AG20443 (cell line): ENCODE results near the gene TMEM140.

Experiments
- DNase-seq: peaks from one replicate; pipeline ENCODE4 v3.0.0; 2012; ENCODE audit warnings: low spot score, mixed read lengths

TMEM140 gene

DNA sequence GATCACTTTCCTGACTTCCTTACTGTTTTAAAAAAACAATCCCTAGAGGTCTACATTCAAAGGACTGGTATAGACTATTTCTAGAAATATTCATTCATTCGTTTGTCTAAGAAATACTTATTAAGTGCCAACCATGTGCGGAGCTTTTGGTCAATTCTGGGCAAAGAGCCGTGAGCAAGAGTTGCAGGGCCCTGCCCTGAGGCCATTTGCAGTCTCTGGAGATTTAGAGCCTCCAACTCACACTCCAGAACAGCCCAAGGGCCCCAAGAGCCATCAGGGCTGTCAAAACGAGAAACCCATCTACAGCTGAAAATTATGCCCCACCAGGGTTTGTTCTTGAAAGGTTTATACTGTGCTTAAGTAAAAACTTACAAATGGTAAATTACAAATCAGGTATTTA, 47.3 kb downstream of the TMEM140 start:
- DNase-seq: no peak

DNA sequence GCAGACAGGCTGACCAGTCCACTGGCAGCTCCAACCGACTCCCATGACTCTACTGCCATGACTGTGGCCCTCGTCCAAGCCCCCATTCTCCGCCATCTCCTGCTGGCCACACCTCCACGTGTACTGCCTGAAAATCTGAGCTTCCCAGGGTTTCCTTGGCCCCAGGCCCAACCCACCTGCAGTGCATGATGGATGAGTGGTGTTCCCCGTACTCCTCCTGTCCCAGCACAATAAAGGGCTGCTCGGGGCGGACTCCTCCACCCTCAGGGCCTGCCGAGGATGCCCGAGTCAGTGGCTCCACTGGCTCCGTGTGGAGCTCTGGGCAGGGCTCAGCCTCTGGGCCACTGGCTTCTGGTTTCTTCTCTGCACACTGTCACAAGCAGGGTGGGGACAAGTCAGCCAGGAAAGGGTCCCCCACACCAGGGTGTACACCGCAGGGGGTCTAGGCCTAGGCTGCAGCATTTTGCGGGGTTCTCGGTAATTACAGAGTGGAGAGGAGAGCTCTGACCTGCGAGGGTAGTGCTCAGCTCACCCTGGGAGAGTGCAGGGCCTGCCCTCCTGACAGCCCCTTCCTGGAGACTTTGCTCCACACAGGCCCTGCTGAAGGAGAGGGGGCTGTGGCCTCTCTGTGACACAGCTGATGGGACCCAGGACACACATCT, 48.2 kb downstream of the TMEM140 start:
- DNase-seq: no peak

DNA sequence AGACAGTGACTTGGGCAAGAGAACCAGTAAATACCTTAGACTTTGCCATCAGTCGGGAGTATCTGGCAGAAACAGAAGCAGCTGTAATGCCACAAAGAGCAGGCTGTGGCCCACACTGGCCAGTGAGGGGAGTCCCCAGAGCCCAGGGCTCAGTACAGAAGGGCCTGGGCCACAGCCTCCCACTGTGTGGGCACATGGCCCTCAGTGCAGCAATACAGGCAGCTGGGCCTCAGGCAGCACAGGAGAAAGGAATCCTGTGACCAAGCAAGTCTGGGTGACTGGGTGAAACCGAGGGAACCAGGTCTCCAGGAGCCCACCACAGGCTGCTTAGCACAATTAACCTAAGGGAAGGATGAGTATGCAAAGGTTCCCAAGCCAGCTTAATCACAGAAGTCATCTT, 49.5 kb downstream of the TMEM140 start:
- no peak for DNase-seq

DNA sequence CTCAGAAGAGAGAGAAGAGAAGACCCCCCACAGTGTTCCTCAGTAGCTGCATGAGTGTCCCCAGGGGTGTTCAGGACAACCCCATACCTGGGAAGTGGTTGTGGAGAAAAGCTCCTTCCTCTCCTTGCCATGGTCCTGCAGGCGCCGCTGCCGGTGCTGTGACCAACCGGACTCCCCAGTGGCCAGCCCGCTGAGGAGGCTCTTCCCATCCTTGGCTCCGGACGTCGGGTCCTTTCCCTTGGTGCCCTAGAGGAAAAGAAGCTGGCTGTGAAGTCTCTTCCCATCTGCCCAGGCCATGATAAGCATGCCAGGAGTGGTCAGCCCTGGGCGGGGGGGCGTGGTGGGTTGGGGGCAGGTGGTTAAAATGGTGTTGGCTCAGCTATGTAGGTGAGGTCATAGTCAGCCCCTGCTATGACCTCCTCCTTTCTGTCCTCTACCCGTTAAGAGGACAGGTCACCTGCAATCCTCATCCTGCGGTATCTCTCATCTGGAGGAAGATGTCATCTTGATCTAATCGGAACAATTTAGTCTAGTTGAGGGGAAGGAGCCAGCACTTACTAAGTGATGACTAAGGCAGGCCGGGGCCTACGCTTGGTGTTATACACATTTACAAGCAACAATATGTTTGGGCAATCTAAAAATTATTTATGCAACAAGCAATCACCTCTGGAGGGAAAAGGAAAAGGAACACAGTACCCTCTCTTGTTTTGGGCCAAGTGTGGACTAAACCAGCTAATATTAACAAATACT, 50.2 kb downstream of the TMEM140 start:
- DNase-seq: no peak

DNA sequence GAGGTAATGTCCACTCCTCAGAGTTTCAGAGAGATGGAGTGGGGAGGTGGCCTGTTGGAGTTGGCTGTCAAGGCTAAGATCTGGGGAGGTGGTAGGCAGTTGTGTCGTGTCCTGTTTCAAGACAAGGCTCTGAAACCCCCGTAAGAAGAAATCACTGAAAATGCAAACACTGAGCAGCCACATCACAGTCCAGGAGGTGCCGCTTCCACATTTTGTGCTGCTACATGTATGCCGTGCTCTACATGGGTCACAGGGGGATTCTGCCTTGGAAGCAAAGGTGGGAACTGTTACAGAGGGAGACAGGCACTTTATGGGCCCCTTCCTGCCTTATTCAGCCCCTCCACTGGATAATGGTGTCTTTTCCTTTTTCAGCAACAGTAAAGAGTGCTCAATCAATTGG, 51.6 kb downstream of the TMEM140 start:
- no peak for DNase-seq

DNA sequence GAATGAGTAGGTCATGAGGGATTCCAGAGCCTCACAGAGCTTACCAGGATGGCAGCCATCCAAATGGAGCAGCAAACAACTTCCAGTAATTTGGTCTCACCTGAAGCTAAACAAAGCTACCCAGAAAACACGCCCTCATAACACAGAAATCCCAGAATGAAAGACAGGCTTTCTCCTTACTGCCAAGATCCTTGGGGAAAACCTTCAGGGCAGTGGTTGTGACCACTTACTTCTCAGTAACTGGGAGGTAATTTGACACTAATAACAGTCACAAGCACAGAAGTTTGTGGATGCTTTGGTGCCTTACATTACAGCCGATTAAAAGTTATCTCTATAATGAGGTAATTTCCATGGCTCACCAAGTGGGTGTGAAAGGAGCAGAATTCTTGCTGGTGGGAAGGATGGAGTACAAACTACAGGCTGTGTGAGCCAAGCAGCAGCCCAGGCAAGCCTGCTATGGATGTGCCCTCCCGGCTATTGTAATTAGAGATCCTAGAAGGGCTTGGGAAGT, 53.0 kb downstream of the TMEM140 start:
- no peak for DNase-seq

DNA sequence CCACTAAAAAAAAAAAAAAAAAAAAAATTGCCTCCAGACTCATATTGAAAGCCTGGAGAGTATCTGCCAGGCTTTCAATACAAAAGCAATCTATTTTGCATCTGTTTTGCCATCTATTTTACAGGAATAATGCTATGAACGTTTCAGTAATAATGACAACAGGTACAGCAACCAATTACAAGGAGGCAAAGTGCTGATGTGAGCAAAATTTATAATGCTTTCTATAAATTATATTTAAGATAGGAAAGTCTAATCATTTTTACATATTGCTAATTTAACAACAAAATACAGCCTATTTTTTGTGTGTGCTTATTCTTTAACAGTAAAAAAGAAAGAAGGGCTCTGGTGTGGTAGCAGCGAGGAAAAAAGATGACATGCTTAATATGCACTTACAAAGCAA, 53.5 kb downstream of the TMEM140 start:
- DNase-seq: no peak

DNA sequence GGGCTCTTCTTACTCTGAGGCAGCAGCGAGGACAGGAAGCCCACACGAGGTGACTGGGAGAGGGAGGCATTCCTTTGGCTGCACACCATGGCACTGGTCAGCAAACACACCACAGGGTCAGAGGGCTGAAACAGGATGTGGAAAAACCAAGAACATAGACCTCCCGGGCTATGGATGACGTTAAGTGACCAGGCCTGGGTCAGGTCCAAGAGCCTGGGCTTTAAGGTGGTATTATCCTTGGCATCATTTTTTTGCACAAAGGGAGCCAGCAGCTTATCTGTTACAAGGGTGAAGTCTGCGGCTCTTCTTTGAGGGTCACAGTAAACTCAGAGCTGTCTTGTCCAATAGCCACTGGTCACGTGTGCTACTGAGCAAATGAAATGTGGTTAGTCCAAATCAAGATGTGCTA, 56.5 kb downstream of the TMEM140 start:
- no peak for DNase-seq

DNA sequence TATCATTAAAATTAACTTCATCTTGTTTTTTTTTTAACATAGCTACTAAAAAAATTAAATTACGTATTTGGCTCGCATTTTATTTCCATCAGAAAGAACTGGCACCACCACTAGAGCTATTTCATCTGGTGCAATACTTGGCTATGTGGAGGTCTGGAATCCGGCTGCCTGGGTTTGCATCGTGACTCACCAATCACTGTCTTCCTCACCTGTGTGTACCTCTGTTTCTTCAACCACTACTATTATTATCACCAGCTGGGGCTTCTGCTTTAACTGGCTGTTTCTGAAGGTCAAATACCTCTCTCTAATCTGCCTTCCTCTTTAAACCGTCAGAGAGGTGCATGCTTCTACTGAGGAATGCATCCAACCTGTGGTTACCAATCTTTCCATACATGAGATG, 57.0 kb downstream of the TMEM140 start:
- DNase-seq: no peak

DNA sequence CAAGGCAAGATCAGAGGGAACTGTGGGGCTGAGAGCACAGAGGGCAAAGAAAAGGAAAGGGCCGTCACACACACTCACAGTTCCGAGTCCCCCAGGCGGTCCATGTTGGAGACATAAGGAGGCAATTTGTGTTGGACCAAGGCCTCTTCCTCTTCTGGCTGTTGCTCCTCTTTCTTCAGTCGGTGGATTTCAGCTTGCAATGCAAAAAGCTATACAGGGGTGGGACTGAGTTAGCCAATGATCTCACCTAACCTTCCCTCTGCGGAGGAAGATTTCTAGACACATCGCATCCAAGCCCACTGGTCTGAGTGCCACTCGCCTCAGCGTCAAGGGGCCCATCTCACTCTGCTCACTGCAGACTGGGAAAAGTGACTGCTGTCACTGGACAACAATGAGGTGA, 58.0 kb downstream of the TMEM140 start:
- DNase-seq: no peak

DNA sequence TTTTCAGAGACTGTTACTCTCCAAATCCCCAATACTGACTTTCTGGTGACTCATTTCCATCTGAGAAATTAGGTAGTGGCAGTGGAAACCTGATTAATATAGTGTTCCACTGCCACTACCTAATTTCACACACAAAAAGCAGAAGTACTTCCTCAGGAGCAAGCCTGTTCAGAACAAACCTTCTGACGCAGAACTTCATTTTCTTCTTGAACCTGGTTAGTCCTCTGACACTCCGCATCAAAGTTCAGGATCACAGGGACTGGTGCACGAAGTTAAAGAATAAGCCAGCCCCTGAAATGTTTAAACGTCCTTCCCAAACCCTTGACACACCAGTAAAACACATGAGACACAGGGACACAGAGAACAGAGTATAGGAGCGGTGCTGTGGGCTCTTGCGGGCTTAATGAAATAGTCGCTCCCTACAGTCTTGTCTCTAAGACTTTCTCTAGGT, 59.1 kb downstream of the TMEM140 start:
- DNase-seq: no peak

DNA sequence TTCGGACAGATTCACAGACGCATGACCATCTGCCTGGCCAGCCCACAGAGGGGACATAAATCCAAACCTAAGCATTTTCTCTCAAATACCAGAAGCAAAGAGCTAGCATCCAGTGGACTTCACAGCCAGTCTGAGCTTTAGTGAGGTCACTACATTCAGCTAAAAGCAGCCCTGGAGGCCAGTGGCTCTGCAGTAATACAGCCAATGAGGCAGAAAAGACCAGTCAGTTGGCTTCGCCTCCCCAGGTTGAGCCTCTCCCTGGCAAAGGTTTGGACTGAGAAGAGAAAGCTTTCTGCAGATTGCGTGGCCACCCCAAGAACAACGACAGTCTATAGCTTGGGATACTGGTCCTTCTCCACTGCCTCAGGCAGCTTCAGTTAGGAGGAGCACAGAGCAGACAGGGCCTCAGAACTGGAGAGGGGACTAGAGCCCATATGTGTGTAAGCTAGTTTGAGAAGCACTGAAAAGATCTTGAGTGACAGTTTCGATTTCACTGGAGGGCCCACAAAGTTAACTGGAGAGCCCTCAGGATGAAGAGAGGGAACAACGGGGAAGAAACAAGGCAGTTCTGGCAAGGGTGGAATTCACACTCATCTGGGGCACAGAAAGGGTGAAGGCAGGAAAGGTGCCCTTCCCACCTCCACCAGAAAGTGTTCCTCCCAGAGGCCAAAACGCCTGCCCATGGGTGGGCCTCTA, 59.7 kb downstream of the TMEM140 start:
- no peak for DNase-seq

DNA sequence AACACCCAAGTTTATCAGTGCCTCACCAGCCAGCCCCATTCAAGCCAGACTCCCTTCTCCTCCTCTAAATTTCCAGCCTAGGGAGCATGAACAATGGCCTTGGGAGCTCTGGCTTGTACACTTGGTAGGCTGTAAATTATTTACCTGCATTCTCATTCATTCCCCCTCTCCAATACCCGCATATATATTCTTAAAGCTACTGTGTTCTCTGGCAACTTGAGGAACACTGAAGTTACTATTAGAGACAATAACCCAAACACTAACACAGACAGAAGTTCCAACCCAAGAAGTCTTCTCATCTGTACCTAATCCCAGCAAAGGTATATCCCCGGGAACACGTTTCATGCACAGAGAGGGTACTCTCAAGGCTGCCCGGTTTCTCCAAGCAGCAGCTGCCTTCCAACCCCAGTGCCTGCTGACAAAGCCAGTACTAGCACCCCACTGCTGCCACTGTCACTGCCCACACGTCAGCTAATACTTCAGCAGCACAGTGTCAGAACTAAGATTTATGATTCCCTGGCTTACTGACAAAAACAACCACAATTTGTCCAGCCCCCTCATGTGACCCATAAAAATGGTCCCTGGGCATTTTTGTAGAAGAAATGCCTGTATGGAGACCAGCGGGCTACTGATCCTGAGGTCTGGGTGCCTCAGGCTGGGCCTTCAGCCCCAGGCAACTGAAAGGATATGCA, 60.4 kb downstream of the TMEM140 start:
- no peak for DNase-seq

DNA sequence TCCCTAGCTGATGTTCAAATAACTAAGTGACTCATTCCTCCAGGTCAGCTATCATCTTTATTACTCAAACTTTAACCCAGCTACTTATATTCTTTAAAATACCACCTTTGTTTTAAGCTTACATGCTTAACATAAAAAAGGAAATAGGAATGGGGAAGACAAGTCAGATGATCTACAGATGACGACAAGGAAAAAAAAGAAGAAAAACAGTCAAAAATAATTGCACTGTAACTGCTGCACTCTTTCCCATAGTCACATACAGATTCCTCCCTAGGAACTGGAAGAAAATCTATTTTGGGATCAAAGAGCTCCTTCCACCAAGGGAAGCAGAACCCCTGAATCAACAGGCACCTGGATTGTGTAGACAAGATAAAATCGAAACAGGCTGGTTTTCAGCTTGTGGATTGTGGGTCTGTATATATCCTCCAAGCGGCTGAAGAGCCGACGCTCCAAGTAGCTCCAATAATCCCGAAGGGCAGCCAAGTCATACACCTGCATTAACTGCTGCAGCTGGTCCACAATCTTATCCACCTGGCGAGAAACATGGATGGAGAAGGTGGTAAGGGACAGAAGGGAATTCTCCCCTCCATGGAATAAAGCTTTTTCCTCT, 61.5 kb downstream of the TMEM140 start:
- DNase-seq: no peak

DNA sequence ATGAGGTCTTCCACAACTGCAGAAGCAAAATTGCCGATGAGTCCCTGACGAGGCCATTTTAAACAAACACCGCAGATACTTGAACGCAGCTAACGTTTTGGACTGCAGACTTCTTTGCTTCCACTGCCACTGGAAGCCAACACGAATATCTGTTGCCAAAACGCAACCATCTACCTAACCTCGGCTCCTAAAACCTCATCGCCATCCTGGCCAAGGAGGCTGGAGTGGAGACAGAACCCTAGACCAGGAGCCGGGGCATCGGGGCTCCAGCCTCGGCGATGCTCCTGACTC, 63.0 kb downstream of the TMEM140 start:
- no peak for DNase-seq

DNA sequence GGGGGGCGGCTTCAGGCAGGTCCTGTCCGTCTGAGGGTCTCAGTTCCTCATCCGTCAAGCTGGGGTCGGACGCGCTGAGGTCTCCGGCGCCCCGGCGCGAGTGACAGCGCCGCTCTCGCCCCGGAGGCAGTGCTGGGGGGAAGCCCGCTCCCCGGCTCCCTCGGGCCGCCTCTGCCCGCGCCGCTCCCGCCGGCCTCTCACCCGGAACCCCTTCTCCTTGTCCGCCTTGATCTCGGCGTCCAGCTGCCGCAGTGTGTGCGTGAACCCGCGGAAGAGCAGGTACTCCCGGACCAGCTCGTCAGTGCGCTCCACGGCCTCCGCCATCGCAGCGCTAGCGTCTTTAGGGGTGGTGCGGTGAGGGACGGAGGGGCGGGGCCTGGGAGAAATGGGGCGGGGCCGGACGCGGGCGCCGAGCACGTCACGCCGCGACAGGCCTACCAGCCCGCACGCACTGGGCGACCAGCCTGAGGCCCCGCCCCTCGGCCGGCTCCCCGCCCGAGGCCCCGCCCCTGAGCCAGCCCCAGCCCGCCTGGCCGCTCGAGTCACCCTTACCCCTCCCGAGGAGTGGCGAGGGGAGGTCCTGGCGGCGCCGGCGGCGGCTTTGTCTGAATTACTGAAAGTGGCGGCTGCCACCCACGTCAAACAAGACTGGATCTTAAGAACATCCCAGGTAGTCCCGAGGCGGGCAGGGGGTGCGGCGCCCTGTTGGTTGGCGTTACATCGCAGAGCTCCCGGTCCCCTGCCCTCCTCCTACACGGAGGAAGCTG, 63.5 kb downstream of the TMEM140 start, which contains the start of gene WDR91:
Gene WDR91 (minus strand): TSS at position 348 of the 767 bp plus-strand sequence. CDS start 24 bp downstream, at position 324.
- DNase-seq: peak; percentile 100

DNA sequence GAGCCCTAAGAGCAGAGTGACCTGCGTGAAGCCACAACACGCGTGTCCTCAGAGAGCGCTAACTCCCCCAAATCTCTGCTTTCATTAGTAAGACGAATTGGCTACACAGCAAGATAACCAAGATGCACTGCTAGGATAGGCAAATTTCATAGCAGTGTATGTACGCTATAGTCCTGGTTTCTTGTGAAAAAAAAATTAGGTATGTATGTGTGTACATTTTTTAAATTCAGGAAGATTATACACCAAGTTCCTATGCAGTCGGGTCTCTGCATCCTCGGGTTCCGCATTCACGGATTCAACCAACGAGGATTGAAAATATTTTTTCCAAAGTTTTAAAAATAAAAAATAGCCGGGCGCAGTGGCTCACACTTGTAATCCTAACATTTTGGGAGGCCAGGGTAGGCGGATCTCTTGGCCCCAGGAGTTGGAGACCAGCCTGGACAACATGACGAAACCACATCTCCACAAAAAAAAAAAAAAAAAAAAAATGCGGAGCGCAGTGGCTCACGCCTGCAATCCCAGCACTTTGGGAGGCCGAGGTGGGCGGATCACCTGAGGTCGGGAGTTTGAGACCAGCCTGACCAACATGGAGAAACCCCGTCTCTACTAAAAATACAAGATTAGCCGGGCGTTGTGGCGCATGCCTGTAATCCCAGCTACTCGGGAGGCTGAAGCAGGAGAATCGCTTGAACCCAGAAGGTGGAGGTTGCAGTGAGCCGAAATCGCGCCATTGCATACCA, 64.2 kb downstream of the TMEM140 start:
- peak; percentile 38 for DNase-seq

DNA sequence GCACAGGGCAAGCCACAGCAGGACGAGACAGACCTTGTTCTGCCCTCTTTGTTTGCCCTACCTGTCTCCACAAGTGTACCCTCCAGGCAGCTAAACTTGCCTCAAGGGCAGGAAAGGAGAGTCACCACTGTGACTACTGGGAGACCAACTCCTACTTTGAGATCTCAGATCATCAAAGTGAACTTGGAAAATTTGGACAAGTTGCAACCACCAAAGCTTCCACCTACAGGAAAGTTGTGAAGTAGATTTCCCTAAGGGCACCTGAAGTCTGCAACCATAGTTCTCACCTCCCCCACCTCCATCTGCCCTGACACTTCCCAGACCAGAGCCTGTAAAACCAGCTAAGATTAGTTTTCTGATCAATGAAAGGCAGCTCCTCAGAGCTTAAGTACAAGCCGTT, 66.0 kb downstream of the TMEM140 start:
- DNase-seq: no peak

DNA sequence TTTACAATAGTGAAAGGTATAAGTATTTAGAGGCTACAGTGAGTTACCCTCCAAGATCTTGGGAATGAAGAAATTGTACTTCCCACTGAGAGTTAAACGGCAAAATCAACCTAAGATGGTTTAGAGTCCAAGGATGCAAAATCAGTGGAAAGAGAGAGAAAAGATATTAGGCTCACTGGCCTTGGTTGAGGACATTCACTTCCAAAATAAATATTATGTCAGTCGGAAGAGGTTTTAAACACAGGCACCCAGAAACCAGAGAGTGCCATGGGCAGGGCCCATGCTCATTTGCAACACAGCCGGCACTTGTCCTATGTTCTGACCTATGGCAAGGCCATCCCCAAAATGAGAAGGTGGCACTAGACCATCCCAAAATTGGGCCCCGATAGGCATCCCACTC, 67.3 kb downstream of the TMEM140 start:
- no peak for DNase-seq

DNA sequence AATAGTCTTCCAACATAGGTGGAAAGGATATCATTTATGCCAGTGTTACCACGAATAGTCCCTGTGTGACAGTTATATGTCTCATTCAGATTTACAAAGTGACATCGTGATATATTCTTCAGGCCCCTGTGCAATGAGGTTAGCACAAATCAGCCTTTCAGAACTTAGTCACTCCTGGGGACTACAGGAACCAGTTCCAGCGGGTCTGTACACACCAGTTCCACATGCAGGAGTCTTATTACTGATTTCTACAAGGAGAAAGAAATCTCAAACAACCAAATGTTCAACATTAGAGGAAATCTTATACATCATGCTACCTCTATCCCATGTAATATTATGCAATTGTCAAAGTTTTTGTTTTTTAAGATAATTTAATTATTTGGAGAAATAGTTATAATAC, 67.8 kb downstream of the TMEM140 start:
- DNase-seq: no peak
